Inferior parietal cortex (tissue), 1 donor: Measurements from ENCODE around the gene GJC1.
"Not testable (repeated sequence)": the region's sequence is repeated elsewhere in the genome, so short reads cannot be mapped to it uniquely, and the experiment has no call there.

ENCODE experiments used
- DNase-seq: peaks from one replicate; pipeline ENCODE4 v3.0.0-alpha.2; 2016; ENCODE audit errors: extremely low spot score

Gene GJC1

DNA sequence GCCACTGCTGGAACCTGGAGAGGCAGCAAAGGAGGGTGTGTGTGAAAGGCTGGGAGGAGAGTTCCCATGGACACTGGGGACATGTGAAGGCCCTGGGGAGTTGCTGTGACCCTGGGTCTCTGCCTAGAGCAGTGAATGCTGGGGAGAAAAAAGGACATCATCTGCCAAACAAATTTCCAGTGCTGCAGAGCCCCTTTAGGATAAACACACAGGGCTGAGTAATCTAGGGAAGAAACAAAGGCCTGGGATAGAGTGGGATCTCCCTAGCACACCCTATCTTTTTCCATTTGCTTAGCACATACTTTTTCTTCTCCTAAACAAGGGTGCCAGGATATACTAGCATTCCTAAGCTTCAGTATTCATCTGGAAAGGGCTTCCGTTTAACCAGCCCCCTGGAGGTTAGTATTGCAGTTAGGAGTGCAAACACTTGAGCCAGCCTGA is 14.3 kb upstream of the GJC1 start:
- no peak for DNase-seq

GRCh38 chr17:44842748-44843147 is 12.7 kb upstream of the GJC1 start:
- DNase-seq: no peak

DNA sequence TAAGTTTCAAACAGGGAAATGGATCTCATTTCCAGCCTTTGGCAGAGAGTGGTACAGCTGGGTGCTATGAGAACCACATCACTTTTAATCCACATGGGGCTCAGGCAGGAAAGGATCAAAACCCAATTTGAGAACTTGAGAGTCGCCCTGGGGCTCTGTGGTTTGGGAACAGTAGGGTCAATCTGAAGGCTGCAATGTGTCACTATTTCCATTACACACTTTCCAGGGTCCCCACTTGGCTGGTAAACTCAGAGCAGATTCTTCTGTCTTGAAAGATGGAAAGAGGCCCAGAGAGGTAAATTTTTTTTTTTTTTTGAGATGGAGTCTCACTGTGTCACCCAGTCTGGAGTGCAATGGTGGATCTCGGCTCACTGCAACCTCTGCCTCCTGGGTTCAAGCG is 10.8 kb upstream of the GJC1 start:
- no peak for DNase-seq

- no peak for DNase-seq
These were observed 10.2 kb upstream of the GJC1 start for GRCh38 chr17:44840274-44840673.

GRCh38 chr17:44837196-44837595 is 7.1 kb upstream of the GJC1 start:
- no peak for DNase-seq

- no peak for DNase-seq
These were observed 2.7 kb upstream of the GJC1 start for GRCh38 chr17:44832805-44833204.

DNA sequence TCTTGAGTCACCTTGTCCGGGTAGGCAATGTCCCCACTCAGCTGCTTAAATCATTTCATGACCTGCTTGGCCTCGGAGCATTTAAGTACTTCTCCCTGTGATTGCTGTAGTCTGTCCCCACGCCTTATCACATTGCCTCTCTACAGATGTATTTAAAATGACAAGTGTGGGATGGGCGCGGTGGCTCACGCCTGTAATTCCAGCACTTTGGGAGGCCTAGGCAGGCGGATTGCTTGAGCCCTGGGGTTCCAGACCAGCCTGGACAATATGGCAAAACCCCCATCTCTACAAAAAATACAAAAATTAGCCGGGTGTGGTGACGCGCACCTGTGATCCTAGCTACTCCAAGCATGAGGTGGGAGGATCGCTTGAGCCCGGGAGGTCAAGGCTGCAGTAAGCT is 1.3 kb upstream of the GJC1 start:
- DNase-seq: no peak

GRCh38 chr17:44830359-44831288 is 537 bp upstream of the GJC1 start:
- no peak for DNase-seq

DNA sequence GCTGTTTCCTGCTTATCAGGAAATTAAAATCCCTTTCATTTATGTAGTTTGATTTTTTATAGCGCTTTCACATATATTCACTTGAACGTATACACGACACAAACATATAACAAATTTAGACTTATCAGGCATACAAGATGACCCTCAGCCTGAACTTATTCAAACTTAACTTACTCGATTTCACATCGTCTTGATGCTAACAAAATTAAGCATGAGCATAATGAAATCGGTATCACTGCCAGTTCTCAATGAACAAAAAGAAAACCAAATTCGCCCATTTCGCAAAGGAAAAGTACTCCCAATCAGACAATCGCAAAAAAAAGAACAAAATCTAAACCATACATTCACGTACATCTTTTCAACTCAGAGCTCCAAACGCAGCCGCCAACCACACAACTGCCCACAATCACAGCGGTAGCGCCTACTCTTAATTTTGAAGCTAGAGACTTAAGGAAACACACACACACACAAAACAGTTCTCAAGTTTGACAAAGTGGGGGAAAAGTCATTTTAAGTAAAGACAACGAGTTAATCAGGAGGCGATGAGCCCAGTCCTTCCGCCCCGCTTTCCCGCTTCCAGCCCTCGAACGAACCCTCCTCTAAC is 1.1 kb downstream of the GJC1 start:
- DNase-seq: no peak

- DNase-seq: no peak
These were observed 2.2 kb downstream of the GJC1 start for GRCh38 chr17:44827863-44828262.

GRCh38 chr17:44826123-44826790 is 3.8 kb downstream of the GJC1 start:
- no peak for DNase-seq

- DNase-seq: not testable (repeated sequence)
These were observed 4.9 kb downstream of the GJC1 start for GRCh38 chr17:44825236-44825635.

DNA sequence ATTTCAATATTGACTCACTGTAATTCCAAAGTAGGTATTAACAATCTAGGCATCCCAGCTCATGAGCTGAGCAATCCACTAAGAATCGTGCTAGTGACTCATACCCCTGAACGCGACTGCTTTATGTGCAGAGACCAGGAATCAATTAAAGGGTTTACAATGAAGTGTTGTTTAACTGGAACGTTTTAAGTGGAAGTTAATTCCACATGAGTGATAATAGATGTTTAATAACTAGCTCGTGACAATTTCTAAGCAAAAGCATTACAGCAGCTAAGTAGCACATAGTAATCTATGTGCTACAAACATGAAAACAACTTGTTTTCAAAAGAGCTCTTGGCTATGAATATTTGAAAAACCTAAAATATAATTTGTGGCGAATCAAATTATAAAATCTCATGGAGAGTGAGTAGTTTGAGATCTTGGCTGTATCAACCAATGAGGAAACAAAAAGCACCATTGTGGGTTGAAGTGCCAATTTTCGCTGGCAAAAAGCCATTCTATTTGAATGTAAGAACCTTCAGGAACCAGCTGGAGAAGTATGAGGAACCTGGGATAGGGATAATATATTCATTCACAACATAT is 9.4 kb downstream of the GJC1 start:
- no peak for DNase-seq

- DNase-seq: not testable (repeated sequence)
These were observed 11.6 kb downstream of the GJC1 start for GRCh38 chr17:44818508-44818907.

DNA sequence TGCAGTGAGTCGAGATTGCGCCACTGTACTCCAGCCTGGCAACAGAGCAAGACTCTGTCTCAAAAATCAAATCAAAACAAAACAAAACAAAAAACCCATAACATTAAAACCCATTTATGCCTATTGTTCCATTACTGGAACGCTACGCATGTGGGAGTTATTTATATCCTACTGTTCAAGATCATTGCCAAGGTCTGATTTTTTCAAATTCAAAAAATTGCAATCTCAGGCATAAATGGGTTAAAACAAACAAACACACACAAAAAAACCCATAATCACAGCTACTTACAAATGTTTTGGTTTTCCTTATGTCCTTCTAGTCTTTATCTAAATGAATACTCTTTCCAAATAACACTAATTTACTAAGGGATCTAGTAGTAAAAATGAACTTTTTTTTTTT is 17.8 kb downstream of the GJC1 start:
- DNase-seq: no peak

DNA sequence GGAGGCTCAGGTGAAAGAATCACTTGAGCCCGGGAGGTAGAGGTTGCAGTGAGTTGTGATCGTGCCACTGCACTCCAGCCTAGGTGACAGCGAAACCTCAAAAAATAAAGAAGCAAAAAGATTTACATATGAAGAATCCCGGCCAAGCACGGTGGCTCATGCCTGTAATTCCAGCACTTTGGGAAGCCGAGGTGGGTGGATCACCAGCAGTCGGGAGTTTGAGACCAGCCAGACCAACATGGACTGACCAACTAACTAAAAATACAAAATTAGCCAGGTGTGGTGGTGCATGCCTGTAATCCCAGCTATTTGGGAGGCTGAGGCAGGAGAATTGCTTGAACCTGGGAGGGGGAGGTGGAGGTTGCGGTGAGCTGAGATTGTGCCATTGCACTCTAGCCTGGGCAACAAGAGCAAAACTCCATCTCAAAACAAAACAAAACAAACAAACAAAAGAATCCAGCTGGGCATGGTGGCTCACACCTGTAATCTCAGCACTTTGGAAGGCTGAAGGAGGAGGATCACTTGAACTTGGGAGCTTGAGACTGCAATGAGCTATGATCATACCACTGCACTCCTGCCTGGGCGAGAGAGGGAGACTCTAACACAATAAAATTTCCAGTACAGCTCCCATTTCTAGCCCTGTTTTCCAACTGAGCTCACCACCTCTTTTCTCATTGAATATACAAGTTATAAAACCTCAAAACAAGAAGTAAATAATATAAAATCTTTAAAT is 21.3 kb downstream of the GJC1 start:
- DNase-seq: not testable (repeated sequence)

GRCh38 chr17:44808156-44808555 is 21.9 kb downstream of the GJC1 start:
- no peak for DNase-seq

DNA sequence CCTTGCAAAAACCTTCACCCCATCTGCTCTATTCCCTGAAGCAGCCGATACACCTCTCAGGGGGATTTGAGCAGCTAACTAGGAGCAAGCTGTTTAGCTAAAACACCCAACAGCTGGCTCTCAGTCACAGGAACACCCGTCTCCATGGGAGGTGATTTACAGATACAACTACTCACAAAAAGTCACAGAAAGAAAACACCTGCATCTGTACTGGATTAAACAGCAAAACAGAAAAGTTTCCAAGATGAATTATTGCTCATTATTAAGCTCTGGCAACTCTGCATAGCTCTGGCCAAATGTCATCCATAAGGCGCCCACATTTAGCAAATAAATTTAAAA is 22.3 kb downstream of the GJC1 start:
- DNase-seq: no peak

DNA sequence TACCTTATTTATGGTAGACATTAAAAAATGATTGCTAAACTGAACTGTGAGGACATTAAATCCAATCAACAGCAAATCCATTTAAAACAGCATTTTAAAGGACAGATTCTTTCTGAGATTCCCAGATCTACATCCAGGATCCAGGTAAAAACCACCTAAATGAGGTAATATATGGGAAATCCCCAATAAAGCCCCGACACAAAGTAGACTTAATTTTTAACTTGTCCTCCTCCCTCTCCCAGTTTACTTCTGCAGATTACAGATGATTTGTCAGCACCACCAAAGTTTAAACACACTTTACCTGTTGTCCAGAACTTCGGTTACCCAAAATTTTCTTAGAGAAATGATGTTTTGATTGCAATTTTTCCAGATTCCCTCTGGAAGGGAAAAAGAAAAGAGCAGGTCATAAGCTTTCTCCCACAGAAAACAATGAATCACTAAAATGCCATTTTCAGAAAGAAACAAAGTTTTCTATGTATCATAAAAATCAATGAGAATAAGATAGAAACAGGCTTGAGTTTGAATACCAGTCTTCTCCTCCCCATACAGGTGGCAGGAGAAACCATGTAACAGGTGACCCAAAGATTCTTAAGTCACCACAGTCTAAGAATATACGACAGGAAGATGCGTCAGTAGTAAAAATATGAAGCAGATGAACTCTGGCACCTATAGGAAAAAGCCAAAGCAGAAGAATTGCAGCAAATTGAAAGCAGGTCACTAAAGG is 22.8 kb downstream of the GJC1 start:
- DNase-seq: no peak

GRCh38 chr17:44804302-44805089 is 25.6 kb downstream of the GJC1 start:
- DNase-seq: no peak
